ENCODE measurements around the gene AP1M1.

- TF ChIP-seq, protein P1, sequence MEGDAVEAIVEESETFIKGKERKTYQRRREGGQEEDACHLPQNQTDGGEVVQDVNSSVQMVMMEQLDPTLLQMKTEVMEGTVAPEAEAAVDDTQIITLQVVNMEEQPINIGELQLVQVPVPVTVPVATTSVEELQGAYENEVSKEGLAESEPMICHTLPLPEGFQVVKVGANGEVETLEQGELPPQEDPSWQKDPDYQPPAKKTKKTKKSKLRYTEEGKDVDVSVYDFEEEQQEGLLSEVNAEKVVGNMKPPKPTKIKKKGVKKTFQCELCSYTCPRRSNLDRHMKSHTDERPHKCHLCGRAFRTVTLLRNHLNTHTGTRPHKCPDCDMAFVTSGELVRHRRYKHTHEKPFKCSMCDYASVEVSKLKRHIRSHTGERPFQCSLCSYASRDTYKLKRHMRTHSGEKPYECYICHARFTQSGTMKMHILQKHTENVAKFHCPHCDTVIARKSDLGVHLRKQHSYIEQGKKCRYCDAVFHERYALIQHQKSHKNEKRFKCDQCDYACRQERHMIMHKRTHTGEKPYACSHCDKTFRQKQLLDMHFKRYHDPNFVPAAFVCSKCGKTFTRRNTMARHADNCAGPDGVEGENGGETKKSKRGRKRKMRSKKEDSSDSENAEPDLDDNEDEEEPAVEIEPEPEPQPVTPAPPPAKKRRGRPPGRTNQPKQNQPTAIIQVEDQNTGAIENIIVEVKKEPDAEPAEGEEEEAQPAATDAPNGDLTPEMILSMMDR (IDR thresholded peaks at IDR 0.05) = no peak
- no peak for TF ChIP-seq POLR2A (IDR thresholded peaks at IDR 0.05)
These were observed 8.4 kb downstream of the AP1M1 start for GRCh38 chr19:16206046-16206605.
